ENCODE measurements around the gene FAM20B.

Gene FAM20B

DNA sequence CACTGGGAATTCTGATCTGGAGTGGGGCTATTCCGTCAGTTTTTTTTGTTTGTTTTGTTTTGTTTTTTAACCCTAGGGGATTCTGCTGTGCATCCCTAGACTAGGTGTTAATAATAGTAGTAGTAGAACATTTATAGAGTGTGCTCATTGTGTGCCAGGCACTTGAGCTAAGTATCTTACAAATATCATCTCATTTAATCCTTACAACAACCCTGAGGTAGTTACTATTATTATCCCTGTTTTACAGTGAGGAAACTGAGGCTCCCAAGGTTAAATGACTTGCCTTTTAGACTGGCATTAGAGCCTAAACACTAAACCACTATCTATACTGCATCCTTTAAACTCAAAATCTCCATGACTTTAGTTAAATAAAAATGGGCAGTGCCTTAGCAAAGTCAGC lies 78.3 kb downstream of the FAM20B start:
- no peak for DNase-seq
- no peaks in the 10 kb centered on the region for H3K9me3 Mint-ChIP-seq
- no peak overlapping the region for H3K27ac Mint-ChIP-seq
- H3K36me3 Mint-ChIP-seq: peaks cover 4% of the 10 kb centered on the region
- CTCF ChIA-PET: no interaction called here
- H3K4me1 Mint-ChIP-seq: no peaks in the 10 kb centered on the region
- no peak overlapping the region for H3K4me3 Mint-ChIP-seq
- H3K27me3 Mint-ChIP-seq: no peaks in the 10 kb centered on the region

DNA sequence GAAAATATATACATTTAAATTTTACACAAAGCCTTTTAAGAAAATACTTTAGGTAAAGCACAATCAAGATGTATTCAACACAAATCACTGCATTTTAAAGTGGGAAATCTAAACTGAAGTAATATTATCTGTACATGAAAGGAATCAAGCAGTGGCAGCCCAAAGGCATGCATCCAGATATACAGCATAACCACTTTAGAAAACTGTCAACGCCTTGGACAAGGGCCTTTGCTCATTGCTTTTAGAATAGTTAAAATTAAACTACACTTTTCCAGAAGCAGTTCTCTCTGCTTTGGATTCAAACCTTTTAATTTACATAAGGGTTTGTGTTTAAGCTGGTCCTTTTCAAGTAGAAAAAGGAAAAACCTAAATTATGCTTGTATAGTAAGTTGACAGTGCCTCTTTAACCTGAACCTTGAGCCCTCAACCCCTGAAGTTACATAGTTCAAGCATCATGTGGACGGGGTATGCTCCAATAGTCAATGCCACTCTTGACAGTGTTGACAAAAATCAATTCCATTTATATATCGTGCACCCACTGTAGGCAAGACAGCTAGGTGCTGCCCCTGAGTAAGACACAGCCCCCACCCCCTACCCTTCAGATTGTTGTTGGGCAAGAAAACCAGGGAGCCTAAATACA lies 79.0 kb downstream of the FAM20B start:
- H3K4me3 Mint-ChIP-seq: no peak overlapping the region
- H3K27me3 Mint-ChIP-seq: no peaks in the 10 kb centered on the region
- CTCF ChIA-PET: interaction anchor here (0.8 to 1.6 kb wide), 5 partner anchors 16 to 266 kb away, joined by 3 to 8 read pairs (median 5); no protein-coding TSS in a partner anchor
- no peaks in the 10 kb centered on the region for H3K9me3 Mint-ChIP-seq
- peaks cover 4% of the 10 kb centered on the region for H3K36me3 Mint-ChIP-seq
- no peak for DNase-seq
- no peak overlapping the region for H3K27ac Mint-ChIP-seq
- no peaks in the 10 kb centered on the region for H3K4me1 Mint-ChIP-seq

GRCh38 chr1:179105393-179105792 lies 79.7 kb downstream of the FAM20B start:
- Mint-ChIP-seq H3K36me3 (peaks cover 8% of the 10 kb centered on the region), H3K27me3 (no peaks in the 10 kb centered on the region), H3K9me3 (no peaks in the 10 kb centered on the region), H3K4me3 (no peak overlapping the region), H3K27ac (no peak overlapping the region), H3K4me1 (no peaks in the 10 kb centered on the region)
- no peak for DNase-seq
- CTCF ChIA-PET: interaction anchor here (0.8 to 1.6 kb wide), 6 partner anchors 16 to 265 kb away, joined by 3 to 8 read pairs (median 5); no protein-coding TSS in a partner anchor

- H3K4me3 Mint-ChIP-seq: no peak overlapping the region
- no peaks in the 10 kb centered on the region for H3K9me3 Mint-ChIP-seq
- H3K27me3 Mint-ChIP-seq: no peaks in the 10 kb centered on the region
- H3K36me3 Mint-ChIP-seq: peaks cover 12% of the 10 kb centered on the region
- no peaks in the 10 kb centered on the region for H3K4me1 Mint-ChIP-seq
- no peak overlapping the region for H3K27ac Mint-ChIP-seq
- CTCF ChIA-PET: interaction anchor here (1.9 kb wide), 1 partner anchor 13 kb away, joined by 8 read pairs; no protein-coding TSS in a partner anchor
- DNase-seq: no peak
Observed at GRCh38 chr1:179107706-179108629, 82.3 kb downstream of the FAM20B start.

DNA sequence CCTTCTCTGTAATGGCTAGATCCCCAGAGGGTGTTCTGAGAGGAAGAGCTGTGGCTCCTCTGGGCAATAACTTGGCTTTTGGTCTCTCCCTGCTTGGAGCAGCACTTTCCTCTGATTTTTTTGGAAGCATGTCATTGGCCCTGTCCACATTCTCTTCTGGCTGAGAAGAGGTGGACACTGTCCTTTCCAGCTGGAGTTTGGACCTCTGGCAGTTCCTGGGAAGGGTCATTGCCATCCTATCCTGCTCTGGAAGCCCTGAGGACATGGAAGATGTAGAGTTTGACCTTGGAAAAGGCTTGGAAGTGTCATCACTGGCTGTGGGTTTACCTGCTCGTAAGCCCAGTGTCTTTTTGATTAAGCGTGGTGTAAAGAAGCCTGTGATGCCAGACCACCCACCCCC lies 83.0 kb downstream of the FAM20B start:
- Mint-ChIP-seq H3K27ac (no peak overlapping the region), H3K4me1 (no peaks in the 10 kb centered on the region), H3K9me3 (no peaks in the 10 kb centered on the region), H3K27me3 (no peaks in the 10 kb centered on the region), H3K36me3 (peaks cover 12% of the 10 kb centered on the region), H3K4me3 (no peak overlapping the region)
- CTCF ChIA-PET: interaction anchor here (1.9 kb wide), 1 partner anchor 12 kb away, joined by 8 read pairs; no protein-coding TSS in a partner anchor
- no peak for DNase-seq

DNA sequence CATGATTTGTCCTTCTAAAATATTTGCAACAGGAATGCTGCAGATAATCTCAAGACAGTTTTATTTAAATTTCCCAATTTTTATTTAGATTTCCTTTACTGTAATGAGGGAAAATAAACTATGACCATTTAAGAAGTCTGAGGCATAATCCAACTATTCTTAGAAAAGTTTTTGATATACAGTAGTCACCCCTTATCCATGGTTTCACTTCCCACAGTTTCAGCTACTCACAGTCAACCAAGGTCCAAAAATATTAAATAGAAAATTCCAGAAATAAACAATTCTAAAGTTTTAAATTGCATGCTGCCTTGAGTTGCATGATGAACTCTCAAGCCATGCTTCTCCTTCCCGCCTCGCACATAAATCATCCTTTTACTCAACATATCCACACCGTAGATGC lies 89.5 kb downstream of the FAM20B start:
- Mint-ChIP-seq H3K27ac (no peak overlapping the region), H3K4me3 (no peak overlapping the region), H3K36me3 (peaks cover 14% of the 10 kb centered on the region)

GRCh38 chr1:179119513-179119912 lies 93.8 kb downstream of the FAM20B start:
- Mint-ChIP-seq H3K36me3 (peaks cover 8% of the 10 kb centered on the region), H3K27ac (no peak overlapping the region), H3K4me3 (no peak overlapping the region), H3K27me3 (no peaks in the 10 kb centered on the region), H3K4me1 (peaks cover 3% of the 10 kb centered on the region), H3K9me3 (no peaks in the 10 kb centered on the region)
- DNase-seq: no peak
- CTCF ChIA-PET: interaction anchor here (1.5 to 2.5 kb wide), 5 partner anchors 10 to 107 kb away, joined by 3 to 10 read pairs (median 7); partner anchors contain the start of gene TOR3A

More for the DNA sequence above, 89.5 kb downstream of the FAM20B start:
- no peak for DNase-seq
- Mint-ChIP-seq H3K27me3 (no peaks in the 10 kb centered on the region), H3K9me3 (no peaks in the 10 kb centered on the region), H3K4me1 (peaks cover 3% of the 10 kb centered on the region)
- CTCF ChIA-PET: no interaction called here

DNA sequence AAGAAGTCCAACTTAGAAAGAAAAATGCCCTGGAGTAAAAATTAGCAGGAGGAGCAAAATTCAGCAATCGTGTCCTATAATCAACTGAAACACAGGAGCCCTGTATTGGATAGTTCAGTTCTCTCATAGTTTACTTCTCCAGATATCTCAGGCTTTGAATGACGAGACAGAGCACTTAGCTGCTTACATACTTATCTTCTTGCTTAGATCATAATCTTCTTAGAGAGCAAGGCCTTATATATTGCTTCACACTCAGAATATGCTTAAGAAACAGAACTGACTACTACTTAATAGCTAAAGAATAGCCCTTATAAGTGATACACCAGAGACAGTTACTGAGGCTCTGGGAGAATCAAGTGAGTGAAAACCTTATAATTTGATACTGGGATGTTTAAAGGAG lies 95.0 kb downstream of the FAM20B start:
- CTCF ChIA-PET: interaction anchor here (0.7 to 2.5 kb wide), 21 partner anchors 9 to 249 kb away, joined by 3 to 30 read pairs (median 5); partner anchors contain the start of gene TOR3A

DNA sequence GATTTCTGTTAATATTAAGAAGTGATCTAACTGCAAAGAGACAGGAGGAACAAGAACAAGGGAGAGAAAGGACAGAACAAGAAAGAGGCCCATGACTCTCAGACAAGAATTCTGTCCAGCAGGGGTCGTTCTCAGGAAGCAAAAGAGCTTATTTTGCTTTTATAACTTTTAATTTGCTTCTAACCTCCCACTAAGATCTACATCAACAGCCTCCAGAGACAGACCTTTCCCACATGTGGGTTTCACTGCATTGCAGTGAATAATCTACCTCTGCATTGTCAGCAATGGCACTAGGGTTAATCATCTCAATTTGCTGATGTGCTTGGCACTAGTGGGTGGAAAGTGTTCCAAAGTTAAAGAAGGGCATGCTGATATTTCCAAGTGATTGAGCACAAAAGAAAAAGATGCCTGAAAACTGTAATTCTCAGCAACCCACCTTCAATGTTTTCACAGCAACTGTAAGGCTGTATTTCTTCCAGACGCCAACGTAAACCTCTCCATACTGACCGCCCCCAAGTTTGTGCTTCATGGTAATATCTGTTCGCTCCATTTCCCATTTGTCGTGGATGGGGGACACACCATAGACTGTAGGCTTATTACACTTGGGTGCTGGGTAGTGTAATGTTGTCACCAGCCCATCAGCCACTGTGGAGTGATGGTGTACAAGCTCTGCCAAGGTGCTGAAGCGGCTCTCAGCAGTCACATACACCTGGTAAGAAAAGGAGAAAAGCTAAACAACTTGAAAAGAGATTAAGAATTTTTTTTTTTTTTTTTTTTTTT lies 95.7 kb downstream of the FAM20B start:
- H3K27ac Mint-ChIP-seq: no peak overlapping the region
- peaks cover 7% of the 10 kb centered on the region for H3K36me3 Mint-ChIP-seq
- no peaks in the 10 kb centered on the region for H3K27me3 Mint-ChIP-seq
- H3K9me3 Mint-ChIP-seq: no peaks in the 10 kb centered on the region
- CTCF ChIA-PET: interaction anchor here (0.9 to 2.5 kb wide), 23 partner anchors 8 to 688 kb away, joined by 3 to 30 read pairs (median 4); partner anchors contain the start of gene TOR3A
- H3K4me3 Mint-ChIP-seq: no peak overlapping the region
- peak; percentile 60 for DNase-seq
- H3K4me1 Mint-ChIP-seq: peaks cover 3% of the 10 kb centered on the region

More for the DNA sequence above, 95.0 kb downstream of the FAM20B start:
- Mint-ChIP-seq H3K27me3 (no peaks in the 10 kb centered on the region), H3K4me1 (peaks cover 3% of the 10 kb centered on the region), H3K9me3 (no peaks in the 10 kb centered on the region), H3K36me3 (peaks cover 7% of the 10 kb centered on the region), H3K4me3 (no peak overlapping the region), H3K27ac (no peak overlapping the region)
- DNase-seq: no peak

- Mint-ChIP-seq H3K36me3 (peaks cover 5% of the 10 kb centered on the region), H3K9me3 (no peaks in the 10 kb centered on the region), H3K27ac (no peak overlapping the region), H3K4me1 (peaks cover 11% of the 10 kb centered on the region), H3K27me3 (no peaks in the 10 kb centered on the region), H3K4me3 (no peak overlapping the region)
- CTCF ChIA-PET: no interaction called here
- DNase-seq: no peak
Observed at GRCh38 chr1:179124873-179125272, 99.2 kb downstream of the FAM20B start.

All from activated naive CD4-positive, alpha-beta T cell treated with anti-CD3 and anti-CD28 coated beads, Interleukin-2, amount 10 ng/mL, durations not matched to agents 7 days and 5 days (primary cell).